Brain pericyte (primary cell): ENCODE data around the gene PLAGL1.
"Not testable (repeated sequence)": the region's sequence is repeated elsewhere in the genome, so short reads cannot be mapped to it uniquely, and the experiment has no call there.

Source experiments
- DNase-seq: peaks from one replicate; pipeline ENCODE4 v3.0.0-alpha.2; 2012; ENCODE audit warnings: low read depth, low spot score

PLAGL1 gene

GRCh38 chr6:143939364-143939763 lies 68.7 kb downstream of the PLAGL1 start:
- DNase-seq: no peak

- DNase-seq: no peak
These were observed 70.4 kb downstream of the PLAGL1 start for GRCh38 chr6:143937668-143937970.

- DNase-seq: no peak
These were observed 71.0 kb downstream of the PLAGL1 start for GRCh38 chr6:143936778-143937667.

- DNase-seq: no peak
These were observed 71.7 kb downstream of the PLAGL1 start for GRCh38 chr6:143936347-143936746.

- no peak for DNase-seq
These were observed 73.2 kb downstream of the PLAGL1 start for GRCh38 chr6:143934867-143935266.

GRCh38 chr6:143934331-143934730 lies 73.7 kb downstream of the PLAGL1 start:
- DNase-seq: no peak

- no peak for DNase-seq
These were observed 78.1 kb downstream of the PLAGL1 start for GRCh38 chr6:143929975-143930374.

GRCh38 chr6:143928853-143929252 lies 79.2 kb downstream of the PLAGL1 start:
- no peak for DNase-seq

GRCh38 chr6:143917026-143917425 lies 91.0 kb downstream of the PLAGL1 start:
- DNase-seq: not testable (repeated sequence)

GRCh38 chr6:143912671-143913070 lies 95.4 kb downstream of the PLAGL1 start:
- DNase-seq: no peak

- DNase-seq: no peak
These were observed 97.0 kb downstream of the PLAGL1 start for GRCh38 chr6:143911028-143911427.

GRCh38 chr6:143902827-143903226 lies 105.2 kb downstream of the PLAGL1 start:
- DNase-seq: no peak

- no peak for DNase-seq
These were observed 105.9 kb downstream of the PLAGL1 start for GRCh38 chr6:143901885-143902750.

- no peak for DNase-seq
These were observed 107.7 kb downstream of the PLAGL1 start for GRCh38 chr6:143900358-143900757.

- no peak for DNase-seq
These were observed 111.8 kb downstream of the PLAGL1 start for GRCh38 chr6:143896126-143896860.

GRCh38 chr6:143894655-143895054 lies 113.4 kb downstream of the PLAGL1 start:
- DNase-seq: no peak
